DND-41 (cell line): ENCODE results near the gene PLPP1.

ENCODE experiments used
- ATAC-seq: fragments of 200-7000 bp; cut with Tn5 transposase; 3 replicates; pipeline ENCODE4 v1.9.1; 2021; ENCODE audit warnings: low read depth; ENCODE audit not compliant: insufficient read depth
- DNase-seq: peaks from one replicate; pipeline ENCODE4 v3.0.0-alpha.2; 2020
- H2AFZ ChIP-seq: 2 replicates; pipeline ENCODE4 v1.6.0; 2012; ENCODE audit warnings: low read depth, low read length
- H3K27ac ChIP-seq: 2 replicates; pipeline ENCODE4 v1.5.1; 2012; ENCODE audit warnings: low read length, inconsistent platforms
- H3K27me3 ChIP-seq: fragments of 200-600 bp; sonication (generic); 2 replicates; pipeline ENCODE4 v1.6.0; 2012; ENCODE audit warnings: low read length, mild to moderate bottlenecking, inconsistent platforms; ENCODE audit not compliant: insufficient read depth, poor library complexity
- H3K36me3 ChIP-seq: 2 replicates; pipeline ENCODE4 v1.5.1; 2012; ENCODE audit warnings: low read length, inconsistent platforms; ENCODE audit not compliant: insufficient read depth
- H3K4me1 ChIP-seq: 2 replicates; pipeline ENCODE4 v1.5.1; 2012; ENCODE audit warnings: mild to moderate bottlenecking, low read length; ENCODE audit not compliant: insufficient read depth
- H3K4me2 ChIP-seq: 2 replicates; pipeline ENCODE4 v1.6.0; 2012; ENCODE audit warnings: mild to moderate bottlenecking, moderate library complexity, low read length, inconsistent platforms; ENCODE audit not compliant: insufficient read depth
- H3K4me3 ChIP-seq, 2 experiments: fragments of 200-600 bp in 1 of 2; shearing (Covaris generic) in 1 of 2; 2 replicates each; pipeline ENCODE4 v1.5.1; 2012 to 2016; ENCODE audit warnings: inconsistent platforms in 2 of 2, low read length in 2 of 2, mild to moderate bottlenecking in 2 of 2, low read depth in 1 of 2, moderate library complexity in 1 of 2
- H3K79me2 ChIP-seq: 2 replicates; pipeline ENCODE4 v1.6.0; 2012; ENCODE audit warnings: low read length, inconsistent platforms; ENCODE audit not compliant: insufficient read depth
- H3K9ac ChIP-seq: 2 replicates; pipeline ENCODE4 v1.6.0; 2012; ENCODE audit warnings: low read depth, mild to moderate bottlenecking, inconsistent platforms, low read length, moderate library complexity
- H3K9me3 ChIP-seq: 2 replicates; pipeline ENCODE4 v1.5.1; 2012; ENCODE audit warnings: low read length, moderate library complexity, mild to moderate bottlenecking, inconsistent platforms; ENCODE audit not compliant: insufficient read depth, severe bottlenecking
- H4K20me1 ChIP-seq: 2 replicates; pipeline ENCODE4 v1.6.0; 2012; ENCODE audit warnings: low read length; ENCODE audit not compliant: insufficient read depth
- CTCF ChIP-seq: IDR thresholded peaks from 2 replicates; pipeline ENCODE4 v1.5.1; 2012; ENCODE audit warnings: borderline replicate concordance, low read length, moderate library complexity, mild to moderate bottlenecking; ENCODE audit not compliant: poor library complexity, severe bottlenecking; ENCODE audit errors: extremely low read depth
- EZH2 ChIP-seq: IDR thresholded peaks from 3 replicates; pipeline ENCODE4 v1.6.1; 2012; ENCODE audit warnings: borderline replicate concordance, low read depth, mild to moderate bottlenecking, moderate library complexity, low read length, inconsistent platforms; ENCODE audit not compliant: severe bottlenecking

The PLPP1 gene

GRCh38 chr5:55497712-55498111, 37.1 kb downstream of the PLPP1 start:
- H3K27ac ChIP-seq: no peak overlapping the region
- no peaks in the 10 kb centered on the region for H3K9me3 ChIP-seq
- no peak for ATAC-seq
- DNase-seq: no peak
- H4K20me1 ChIP-seq: peaks cover 5% of the 10 kb centered on the region; the same call in 1 of the 2 replicates
- H3K4me3 ChIP-seq: no peak overlapping the region
- H3K79me2 ChIP-seq: peaks cover 53% of the 10 kb centered on the region
- H3K4me2 ChIP-seq: no peak overlapping the region
- TF ChIP-seq CTCF (no peak), EZH2 (no peak)
- no peaks in the 10 kb centered on the region for H3K36me3 ChIP-seq
- H3K9ac ChIP-seq: no peak overlapping the region; the same call in 1 of the 2 replicates
- H2AFZ ChIP-seq: no peak overlapping the region
- H3K4me1 ChIP-seq: no peaks in the 10 kb centered on the region
- no peaks in the 10 kb centered on the region for H3K27me3 ChIP-seq

- no peaks in the 10 kb centered on the region for H3K27me3 ChIP-seq
- H3K9ac ChIP-seq: no peak overlapping the region
- H4K20me1 ChIP-seq: peaks cover 5% of the 10 kb centered on the region; the same call in 1 of the 2 replicates
- no peaks in the 10 kb centered on the region for H3K4me1 ChIP-seq
- no peak for ATAC-seq
- H3K4me3 ChIP-seq: no peak overlapping the region
- TF ChIP-seq CTCF (no peak), EZH2 (no peak)
- no peaks in the 10 kb centered on the region for H3K9me3 ChIP-seq
- H3K36me3 ChIP-seq: 0 out of 2 replicates have a peak, but pooled peaks cover 7% of the 10 kb centered on the region
- no peak overlapping the region for H3K27ac ChIP-seq
- no peak for DNase-seq
- H2AFZ ChIP-seq: no peak overlapping the region
- H3K4me2 ChIP-seq: no peak overlapping the region
- peaks cover 43% of the 10 kb centered on the region for H3K79me2 ChIP-seq
Measured at GRCh38 chr5:55495216-55495615, 39.5 kb downstream of the PLPP1 start.

GRCh38 chr5:55492449-55492848, 42.3 kb downstream of the PLPP1 start:
- no peaks in the 10 kb centered on the region for H3K4me1 ChIP-seq
- ATAC-seq: no peak
- no peaks in the 10 kb centered on the region for H3K9me3 ChIP-seq
- no peak overlapping the region for H3K4me3 ChIP-seq
- H3K9ac ChIP-seq: no peak overlapping the region
- H4K20me1 ChIP-seq: no peaks in the 10 kb centered on the region
- H3K27ac ChIP-seq: no peak overlapping the region
- no peak for DNase-seq
- no peak overlapping the region for H2AFZ ChIP-seq
- no peaks in the 10 kb centered on the region for H3K27me3 ChIP-seq
- peaks cover 27% of the 10 kb centered on the region for H3K79me2 ChIP-seq
- H3K4me2 ChIP-seq: no peak overlapping the region
- H3K36me3 ChIP-seq: 0 out of 2 replicates have a peak, but pooled peaks cover 7% of the 10 kb centered on the region
- TF ChIP-seq CTCF: no peak
- no peak for TF ChIP-seq EZH2

GRCh38 chr5:55485073-55485472, 49.7 kb downstream of the PLPP1 start:
- TF ChIP-seq CTCF: no peak
- Histone ChIP-seq H3K4me1 (peaks cover 14% of the 10 kb centered on the region), H2AFZ (no peak overlapping the region), H3K4me3 (no peak overlapping the region), H3K79me2 (peaks cover 7% of the 10 kb centered on the region; the same call in 1 of the 2 replicates), H3K27ac (no peak overlapping the region), H4K20me1 (no peaks in the 10 kb centered on the region), H3K4me2 (no peak overlapping the region), H3K9ac (no peak overlapping the region), H3K36me3 (no peaks in the 10 kb centered on the region; the same call in 1 of the 2 replicates), H3K27me3 (no peaks in the 10 kb centered on the region), H3K9me3 (no peaks in the 10 kb centered on the region)
- ATAC-seq: no peak
- DNase-seq: no peak
